MV-4-11 (cell line): ENCODE results near the gene STIM2.

Source experiments
- DNase-seq: peaks from one replicate; lab custom pipeline; 2025; lab: John Stamatoyannopoulos, UW

STIM2 gene

GRCh38 chr4:26837993-26838842 lies 22.4 kb upstream of the STIM2 start:
- no peak for DNase-seq

- DNase-seq: no peak
These were observed 21.6 kb upstream of the STIM2 start for GRCh38 chr4:26839016-26839415.

- no peak for DNase-seq
These were observed 21.1 kb upstream of the STIM2 start for GRCh38 chr4:26839534-26839951.

GRCh38 chr4:26840786-26841185 lies 19.9 kb upstream of the STIM2 start:
- no peak for DNase-seq

- DNase-seq: peak; percentile 38
These were observed 17.7 kb upstream of the STIM2 start for GRCh38 chr4:26842911-26843310.

- no peak for DNase-seq
These were observed 10.1 kb upstream of the STIM2 start for GRCh38 chr4:26850528-26850927.

GRCh38 chr4:26851129-26851528 lies 9.5 kb upstream of the STIM2 start:
- no peak for DNase-seq

GRCh38 chr4:26854701-26855100 lies 5.9 kb upstream of the STIM2 start:
- no peak for DNase-seq

- DNase-seq: no peak
These were observed 3.7 kb upstream of the STIM2 start for GRCh38 chr4:26856906-26857277.

GRCh38 chr4:26857278-26858034 lies 3.2 kb upstream of the STIM2 start:
- peak; percentile 81 for DNase-seq

- DNase-seq: no peak
These were observed 2.4 kb upstream of the STIM2 start for GRCh38 chr4:26858035-26858918.

GRCh38 chr4:26858947-26859401 lies 1.7 kb upstream of the STIM2 start:
- DNase-seq: no peak

- no peak for DNase-seq
These were observed 882 bp upstream of the STIM2 start for GRCh38 chr4:26859762-26860156.

GRCh38 chr4:26860922-26861433 lies 337 bp downstream of the STIM2 start:
- no peak for DNase-seq

GRCh38 chr4:26861434-26862186 lies 969 bp downstream of the STIM2 start:
- DNase-seq: peak; percentile 20

- no peak for DNase-seq
These were observed 1.8 kb downstream of the STIM2 start for GRCh38 chr4:26862381-26862915.

GRCh38 chr4:26863512-26863911 lies 2.9 kb downstream of the STIM2 start:
- no peak for DNase-seq

- DNase-seq: peak; percentile 20
These were observed 4.3 kb downstream of the STIM2 start for GRCh38 chr4:26864899-26865298.

GRCh38 chr4:26866203-26866602 lies 5.6 kb downstream of the STIM2 start:
- DNase-seq: no peak

- no peak for DNase-seq
These were observed 6.1 kb downstream of the STIM2 start for GRCh38 chr4:26866781-26867180.
